ENCODE measurements around the gene SARS2.
"Not testable (repeated sequence)": the region's sequence is repeated elsewhere in the genome, so short reads cannot be mapped to it uniquely, and the experiment has no call there.

SARS2 gene

GRCh38 chr19:38900202-38900629 is 30.3 kb downstream of the SARS2 start:
- H3K4me3 ChIP-seq (ENCODE audit: low read depth in 1 of 2, low read length in 2 of 2) = peak overlapping the region; percentile 84 to 87

GRCh38 chr19:38899447-38900201 is 30.9 kb downstream of the SARS2 start, which contains the start of the genes NFKBIB and SIRT2:
NFKBIB (plus strand) TSS chr19:38899969; CDS start chr19:38900033, 64 bp downstream.
SIRT2 (minus strand) TSS chr19:38899618; CDS start chr19:38899521, 97 bp downstream.
- no peaks in the 10 kb centered on the region for H3K9me3 ChIP-seq (ENCODE audit: control insufficient read depth in 1 of 2, low read length in 2 of 2)
- no peaks in the 10 kb centered on the region for H3K27me3 ChIP-seq (ENCODE audit: low read depth, low read length)
- H3K4me1 ChIP-seq (ENCODE audit: control insufficient read depth in 1 of 2, insufficient read depth in 2 of 2, low read length in 2 of 2) = peaks cover 18 to 32% of the 10 kb centered on the region in 2 donors
- H3K27ac ChIP-seq (ENCODE audit: low read length) = peak within 1 kb of the TSS; percentile 88
- H3K4me3 ChIP-seq (ENCODE audit: low read depth in 1 of 2, low read length in 2 of 2) = peak within 1 kb of the TSS; percentile 84 to 87
- peaks cover 5 to 6% of the 10 kb centered on the region in 2 donors for H3K36me3 ChIP-seq (ENCODE audit: control insufficient read depth in 1 of 2, insufficient read depth in 2 of 2, low read length in 2 of 2)

More at GRCh38 chr19:38900202-38900629, 30.3 kb downstream of the SARS2 start:
- Histone ChIP-seq H3K4me1 (ENCODE audit: control insufficient read depth in 1 of 2, insufficient read depth in 2 of 2, low read length in 2 of 2) (peaks cover 18 to 32% of the 10 kb centered on the region in 2 donors), H3K36me3 (ENCODE audit: control insufficient read depth in 1 of 2, insufficient read depth in 2 of 2, low read length in 2 of 2) (peaks cover 9 to 12% of the 10 kb centered on the region in 2 donors), H3K27ac (ENCODE audit: low read length) (peak overlapping the region; percentile 88), H3K9me3 (ENCODE audit: control insufficient read depth in 1 of 2, low read length in 2 of 2) (no peaks in the 10 kb centered on the region), H3K27me3 (ENCODE audit: low read depth, low read length) (no peaks in the 10 kb centered on the region)

GRCh38 chr19:38898788-38899446 is 31.6 kb downstream of the SARS2 start:
- peaks cover 18 to 32% of the 10 kb centered on the region in 2 donors for H3K4me1 ChIP-seq (ENCODE audit: control insufficient read depth in 1 of 2, insufficient read depth in 2 of 2, low read length in 2 of 2)
- peaks cover 0 to 2% of the 10 kb centered on the region in 2 donors for H3K36me3 ChIP-seq (ENCODE audit: control insufficient read depth in 1 of 2, insufficient read depth in 2 of 2, low read length in 2 of 2)
- H3K9me3 ChIP-seq (ENCODE audit: control insufficient read depth in 1 of 2, low read length in 2 of 2) = no peaks in the 10 kb centered on the region
- H3K27me3 ChIP-seq (ENCODE audit: low read depth, low read length) = no peaks in the 10 kb centered on the region
- H3K27ac ChIP-seq (ENCODE audit: low read length) = peak overlapping the region; percentile 87
- H3K4me3 ChIP-seq (ENCODE audit: low read depth in 1 of 2, low read length in 2 of 2) = peak overlapping the region; percentile 84 to 87

- Histone ChIP-seq H3K27ac (ENCODE audit: low read length) (no peak overlapping the region), H3K9me3 (ENCODE audit: control insufficient read depth in 1 of 2, low read length in 2 of 2) (no peaks in the 10 kb centered on the region), H3K4me1 (ENCODE audit: control insufficient read depth in 1 of 2, insufficient read depth in 2 of 2, low read length in 2 of 2) (peaks cover 14 to 25% of the 10 kb centered on the region in 2 donors), H3K4me3 (ENCODE audit: low read depth in 1 of 2, low read length in 2 of 2) (no peak overlapping the region), H3K36me3 (ENCODE audit: control insufficient read depth in 1 of 2, insufficient read depth in 2 of 2, low read length in 2 of 2) (peaks cover 1 to 20% of the 10 kb centered on the region in 2 donors), H3K27me3 (ENCODE audit: low read depth, low read length) (no peaks in the 10 kb centered on the region)
These were observed 35.6 kb downstream of the SARS2 start for GRCh38 chr19:38894968-38895367.

- no peaks in the 10 kb centered on the region for H3K27me3 ChIP-seq (ENCODE audit: low read depth, low read length)
- no peak overlapping the region for H3K4me3 ChIP-seq (ENCODE audit: low read depth in 1 of 2, low read length in 2 of 2)
- H3K9me3 ChIP-seq (ENCODE audit: control insufficient read depth in 1 of 2, low read length in 2 of 2) = no peaks in the 10 kb centered on the region
- H3K36me3 ChIP-seq (ENCODE audit: control insufficient read depth in 1 of 2, insufficient read depth in 2 of 2, low read length in 2 of 2) = peaks cover 17 to 36% of the 10 kb centered on the region in 2 donors
- H3K4me1 ChIP-seq (ENCODE audit: control insufficient read depth in 1 of 2, insufficient read depth in 2 of 2, low read length in 2 of 2) = peaks cover 9 to 19% of the 10 kb centered on the region in 2 donors
- no peak overlapping the region for H3K27ac ChIP-seq (ENCODE audit: low read length)
These were observed 37.2 kb downstream of the SARS2 start for GRCh38 chr19:38893341-38893771.

DNA sequence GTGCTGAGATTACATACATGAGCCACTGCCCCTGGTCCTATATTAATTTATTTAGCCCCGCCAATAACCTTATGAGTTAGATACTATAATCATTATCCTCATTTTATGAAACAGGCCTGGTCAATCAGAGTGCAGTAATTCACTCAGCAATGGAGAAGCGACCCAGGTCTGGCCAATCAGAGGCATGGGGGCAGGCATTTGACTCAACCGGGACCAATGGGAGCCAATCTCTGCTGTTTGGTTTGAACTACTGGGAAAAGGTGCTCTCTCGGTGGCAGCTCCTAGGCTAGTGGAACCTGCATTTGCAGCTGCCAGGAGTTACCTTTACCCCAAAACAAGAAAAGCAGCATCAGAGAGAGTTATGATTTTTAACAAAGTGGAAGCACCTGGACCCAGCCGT is 37.7 kb downstream of the SARS2 start:
- no peak overlapping the region for H3K27ac ChIP-seq (ENCODE audit: low read length)
- H3K4me1 ChIP-seq (ENCODE audit: control insufficient read depth in 1 of 2, insufficient read depth in 2 of 2, low read length in 2 of 2) = peaks cover 6 to 14% of the 10 kb centered on the region in 2 donors
- peaks cover 18 to 41% of the 10 kb centered on the region in 2 donors for H3K36me3 ChIP-seq (ENCODE audit: control insufficient read depth in 1 of 2, insufficient read depth in 2 of 2, low read length in 2 of 2)
- no peak overlapping the region for H3K4me3 ChIP-seq (ENCODE audit: low read depth in 1 of 2, low read length in 2 of 2)
- no peaks in the 10 kb centered on the region for H3K27me3 ChIP-seq (ENCODE audit: low read depth, low read length)
- no peaks in the 10 kb centered on the region for H3K9me3 ChIP-seq (ENCODE audit: control insufficient read depth in 1 of 2, low read length in 2 of 2)

- H3K4me3 ChIP-seq (ENCODE audit: low read depth in 1 of 2, low read length in 2 of 2) = no peak overlapping the region
These were observed 38.8 kb downstream of the SARS2 start for GRCh38 chr19:38891771-38892170.

DNA sequence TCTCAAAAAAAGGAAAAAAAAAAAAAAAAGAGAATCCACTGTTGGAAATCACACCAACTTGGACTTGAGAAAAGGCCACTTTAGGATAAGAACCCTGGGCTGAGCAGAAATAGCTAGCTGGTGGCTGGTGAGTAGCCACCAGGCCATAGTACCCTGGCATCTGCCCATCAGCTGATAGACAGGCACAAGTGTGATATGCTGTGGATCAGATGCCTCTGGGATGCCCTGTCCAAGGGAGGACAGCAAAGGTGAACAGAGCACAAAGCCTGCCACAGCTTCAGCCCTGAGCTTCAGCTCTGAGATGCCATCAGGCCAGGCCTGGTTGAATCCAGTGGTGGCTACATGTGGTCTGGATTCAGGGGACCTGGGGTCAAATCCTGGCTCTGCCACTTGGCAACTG is 39.9 kb downstream of the SARS2 start:
- Histone ChIP-seq H3K27me3 (ENCODE audit: low read depth, low read length) (no peaks in the 10 kb centered on the region), H3K4me3 (ENCODE audit: low read depth in 1 of 2, low read length in 2 of 2) (no peak overlapping the region), H3K9me3 (ENCODE audit: control insufficient read depth in 1 of 2, low read length in 2 of 2) (no peaks in the 10 kb centered on the region), H3K36me3 (ENCODE audit: control insufficient read depth in 1 of 2, insufficient read depth in 2 of 2, low read length in 2 of 2) (peaks cover 21 to 43% of the 10 kb centered on the region in 2 donors), H3K4me1 (ENCODE audit: control insufficient read depth in 1 of 2, insufficient read depth in 2 of 2, low read length in 2 of 2) (no peaks in the 10 kb centered on the region), H3K27ac (ENCODE audit: low read length) (no peak overlapping the region)

More at GRCh38 chr19:38891771-38892170, 38.8 kb downstream of the SARS2 start:
- H3K36me3 ChIP-seq (ENCODE audit: control insufficient read depth in 1 of 2, insufficient read depth in 2 of 2, low read length in 2 of 2) = peaks cover 18 to 43% of the 10 kb centered on the region in 2 donors
- no peaks in the 10 kb centered on the region for H3K9me3 ChIP-seq (ENCODE audit: control insufficient read depth in 1 of 2, low read length in 2 of 2)
- no peak overlapping the region for H3K27ac ChIP-seq (ENCODE audit: low read length)
- peaks cover under 1 to 5% of the 10 kb centered on the region in 2 donors for H3K4me1 ChIP-seq (ENCODE audit: control insufficient read depth in 1 of 2, insufficient read depth in 2 of 2, low read length in 2 of 2)
- no peaks in the 10 kb centered on the region for H3K27me3 ChIP-seq (ENCODE audit: low read depth, low read length)

DNA sequence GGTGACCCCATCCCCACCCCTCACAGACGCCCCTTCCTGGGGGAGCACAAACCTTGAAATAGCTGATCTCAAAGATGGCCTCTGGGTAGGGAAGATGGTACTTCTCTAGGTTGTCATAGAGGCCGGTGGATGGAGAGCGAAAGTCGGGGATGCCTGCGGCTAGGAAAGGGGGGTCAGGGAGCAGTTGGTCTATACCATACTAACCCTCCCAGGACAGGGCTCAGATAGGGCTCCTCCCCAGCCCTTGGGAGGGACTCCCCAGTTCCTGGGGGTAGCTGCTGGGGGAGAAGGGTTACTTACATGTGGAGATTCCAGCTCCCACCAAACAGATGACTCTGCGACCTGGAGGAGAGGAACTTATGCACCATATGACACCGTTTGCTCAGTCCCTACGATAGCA is 40.8 kb downstream of the SARS2 start:
- no peaks in the 10 kb centered on the region for H3K9me3 ChIP-seq (ENCODE audit: control insufficient read depth in 1 of 2, low read length in 2 of 2)
- no peaks in the 10 kb centered on the region for H3K27me3 ChIP-seq (ENCODE audit: low read depth, low read length)
- no peak overlapping the region for H3K4me3 ChIP-seq (ENCODE audit: low read depth in 1 of 2, low read length in 2 of 2)
- H3K4me1 ChIP-seq (ENCODE audit: control insufficient read depth in 1 of 2, insufficient read depth in 2 of 2, low read length in 2 of 2) = no peaks in the 10 kb centered on the region
- peaks cover 21 to 43% of the 10 kb centered on the region in 2 donors for H3K36me3 ChIP-seq (ENCODE audit: control insufficient read depth in 1 of 2, insufficient read depth in 2 of 2, low read length in 2 of 2)
- no peak overlapping the region for H3K27ac ChIP-seq (ENCODE audit: low read length)

GRCh38 chr19:38888876-38889275 is 41.7 kb downstream of the SARS2 start:
- H3K4me3 ChIP-seq (ENCODE audit: low read depth in 1 of 2, low read length in 2 of 2) = no peak overlapping the region
- H3K9me3 ChIP-seq (ENCODE audit: control insufficient read depth in 1 of 2, low read length in 2 of 2) = no peaks in the 10 kb centered on the region
- no peaks in the 10 kb centered on the region for H3K4me1 ChIP-seq (ENCODE audit: control insufficient read depth in 1 of 2, insufficient read depth in 2 of 2, low read length in 2 of 2)
- no peak overlapping the region for H3K27ac ChIP-seq (ENCODE audit: low read length)
- no peaks in the 10 kb centered on the region for H3K27me3 ChIP-seq (ENCODE audit: low read depth, low read length)
- H3K36me3 ChIP-seq (ENCODE audit: control insufficient read depth in 1 of 2, insufficient read depth in 2 of 2, low read length in 2 of 2) = peaks cover 21 to 41% of the 10 kb centered on the region in 2 donors

GRCh38 chr19:38884691-38885090 is 45.9 kb downstream of the SARS2 start:
- H3K4me3 ChIP-seq (ENCODE audit: low read depth in 1 of 2, low read length in 2 of 2); H3K27me3 ChIP-seq (ENCODE audit: low read depth, low read length); H3K9me3 ChIP-seq (ENCODE audit: control insufficient read depth in 1 of 2, low read length in 2 of 2); H3K4me1 ChIP-seq (ENCODE audit: control insufficient read depth in 1 of 2, insufficient read depth in 2 of 2, low read length in 2 of 2); H3K27ac ChIP-seq (ENCODE audit: low read length): not testable (repeated sequence)
- peaks cover 17 to 48% of the 10 kb centered on the region in 2 donors for H3K36me3 ChIP-seq (ENCODE audit: control insufficient read depth in 1 of 2, insufficient read depth in 2 of 2, low read length in 2 of 2)

Data from muscle layer of duodenum (tissue), 2 donors.